Measurements from ENCODE around the gene NAP1L4. TPM values are rescaled to one million over a fixed set of nuclear protein-coding genes. Genes with fewer than 3 reads are reported as not detected.

Gene NAP1L4
- total RNA-seq: 72.0 and 87.8 TPM in 2 replicates

GRCh38 chr11:2992234-2992996, at the start of gene NAP1L4:
Gene NAP1L4 (minus strand): TSS chr11:2992329. CDS start chr11:2979220, 13,109 bp downstream.
- H3K9me3 ChIP-seq (ENCODE audit: low read depth, low read length): no peaks in the 10 kb centered on the region
- peak; percentile 100 for DNase-seq (ENCODE audit: insufficient read length, low spot score, missing footprints)
- H3K27me3 ChIP-seq (ENCODE audit: insufficient read depth, low read length): no peaks in the 10 kb centered on the region
- no peak for TF ChIP-seq CTCF (IDR thresholded peaks at IDR 0.05; ENCODE audit: extremely low read depth, low read depth, low read length)
- H3K4me2 ChIP-seq (ENCODE audit: insufficient read depth, low read length): peak within 1 kb of the TSS; percentile 97
- peaks cover 18% of the 10 kb centered on the region for H4K20me1 ChIP-seq (ENCODE audit: insufficient read depth, low read length)
- H3K79me2 ChIP-seq (ENCODE audit: insufficient read depth, low read length): peaks cover 44% of the 10 kb centered on the region
- no peaks in the 10 kb centered on the region for H3K36me3 ChIP-seq (ENCODE audit: insufficient read depth, low read length)
- H3K27ac ChIP-seq (ENCODE audit: low read depth, low read length): peak within 1 kb of the TSS; percentile 59
- H3K4me3 ChIP-seq (ENCODE audit: insufficient read depth, low read length): peak within 1 kb of the TSS; percentile 98
- H3K4me1 ChIP-seq (ENCODE audit: insufficient read depth, low read length): peaks cover 33% of the 10 kb centered on the region
- H2AFZ ChIP-seq (ENCODE audit: low read length): peak within 1 kb of the TSS; percentile 89

- Histone ChIP-seq H4K20me1 (ENCODE audit: insufficient read depth, low read length) (peaks cover 52% of the 10 kb centered on the region), H2AFZ (ENCODE audit: low read length) (no peak overlapping the region), H3K9me3 (ENCODE audit: low read depth, low read length) (no peaks in the 10 kb centered on the region), H3K27me3 (ENCODE audit: insufficient read depth, low read length) (no peaks in the 10 kb centered on the region), H3K4me1 (ENCODE audit: insufficient read depth, low read length) (peaks cover 16% of the 10 kb centered on the region), H3K79me2 (ENCODE audit: insufficient read depth, low read length) (peaks cover 63% of the 10 kb centered on the region), H3K4me3 (ENCODE audit: insufficient read depth, low read length) (no peak overlapping the region), H3K36me3 (ENCODE audit: insufficient read depth, low read length) (peaks cover 72% of the 10 kb centered on the region), H3K27ac (ENCODE audit: low read depth, low read length) (no peak overlapping the region), H3K4me2 (ENCODE audit: insufficient read depth, low read length) (no peak overlapping the region)
- TF ChIP-seq CTCF (IDR thresholded peaks at IDR 0.05; ENCODE audit: extremely low read depth, low read depth, low read length): no peak
- peak; percentile 23 for DNase-seq (ENCODE audit: insufficient read length, low spot score, missing footprints)
These were observed 48.8 kb upstream of the NAP1L4 start for GRCh38 chr11:3040881-3041280.

GRCh38 chr11:3037945-3038271, 45.8 kb upstream of the NAP1L4 start:
- Histone ChIP-seq H4K20me1 (ENCODE audit: insufficient read depth, low read length) (peaks cover 29% of the 10 kb centered on the region), H3K4me2 (ENCODE audit: insufficient read depth, low read length) (no peak overlapping the region), H3K27ac (ENCODE audit: low read depth, low read length) (no peak overlapping the region), H2AFZ (ENCODE audit: low read length) (no peak overlapping the region), H3K79me2 (ENCODE audit: insufficient read depth, low read length) (peaks cover 44% of the 10 kb centered on the region), H3K27me3 (ENCODE audit: insufficient read depth, low read length) (no peaks in the 10 kb centered on the region), H3K4me3 (ENCODE audit: insufficient read depth, low read length) (no peak overlapping the region), H3K4me1 (ENCODE audit: insufficient read depth, low read length) (peaks cover 2% of the 10 kb centered on the region), H3K9me3 (ENCODE audit: low read depth, low read length) (no peaks in the 10 kb centered on the region), H3K36me3 (ENCODE audit: insufficient read depth, low read length) (peaks cover 83% of the 10 kb centered on the region)
- TF ChIP-seq CTCF (IDR thresholded peaks at IDR 0.05; ENCODE audit: extremely low read depth, low read depth, low read length): no peak
- peak; percentile 35 for DNase-seq (ENCODE audit: insufficient read length, low spot score, missing footprints)

GRCh38 chr11:3037040-3037944, 45.2 kb upstream of the NAP1L4 start:
- H3K4me3 ChIP-seq (ENCODE audit: insufficient read depth, low read length): no peak overlapping the region
- H3K4me2 ChIP-seq (ENCODE audit: insufficient read depth, low read length): no peak overlapping the region
- peaks cover 41% of the 10 kb centered on the region for H3K79me2 ChIP-seq (ENCODE audit: insufficient read depth, low read length)
- peaks cover 23% of the 10 kb centered on the region for H4K20me1 ChIP-seq (ENCODE audit: insufficient read depth, low read length)
- H3K27ac ChIP-seq (ENCODE audit: low read depth, low read length): no peak overlapping the region
- peak; percentile 81 for TF ChIP-seq CTCF (IDR thresholded peaks at IDR 0.05; ENCODE audit: extremely low read depth, low read depth, low read length)
- no peaks in the 10 kb centered on the region for H3K4me1 ChIP-seq (ENCODE audit: insufficient read depth, low read length)
- peaks cover 90% of the 10 kb centered on the region for H3K36me3 ChIP-seq (ENCODE audit: insufficient read depth, low read length)
- H2AFZ ChIP-seq (ENCODE audit: low read length): no peak overlapping the region
- H3K9me3 ChIP-seq (ENCODE audit: low read depth, low read length): no peaks in the 10 kb centered on the region
- H3K27me3 ChIP-seq (ENCODE audit: insufficient read depth, low read length): no peaks in the 10 kb centered on the region
- peak; percentile 93 for DNase-seq (ENCODE audit: insufficient read length, low spot score, missing footprints)

All from osteoblast (primary cell).